Muscle of arm (tissue), 12 donors: Measurements from ENCODE around the gene TFPI. TPM values are rescaled to one million over a fixed set of nuclear protein-coding genes. Genes with fewer than 3 reads are reported as not detected.
A peak's percentile ranks its signal among the peaks of the same experiment; 100 is the strongest.
"Not testable (repeated sequence)": the region's sequence is repeated elsewhere in the genome, so short reads cannot be mapped to it uniquely, and the experiment has no call there.

Source experiments
- DNase-seq: peaks from one replicate; pipeline ENCODE4 v3.0.0-alpha.2; 2013
- polyA plus RNA-seq, 12 donors: library from polyadenylated mRNA; unstranded; fragments of 120-200 nt; gene quantifications; one replicate each; pipeline ENCODE4 v1.2.1, GENCODE V29; 2013; ENCODE audit not compliant: insufficient read length in 12 of 12

TFPI gene
- polyA plus RNA-seq, 12 donors, result 35.9 to 112 (median 54.0) TPM; not detected in 1

- no peak for DNase-seq
Observed at GRCh38 chr2:187566266-187566665, 12.0 kb upstream of the TFPI start.

GRCh38 chr2:187565618-187566017 is 11.4 kb upstream of the TFPI start:
- not testable (repeated sequence) for DNase-seq

GRCh38 chr2:187556493-187556892 is 2.3 kb upstream of the TFPI start:
- DNase-seq, result not testable (repeated sequence)

- no peak for DNase-seq
Observed at GRCh38 chr2:187554704-187555082, 458 bp upstream of the TFPI start.

GRCh38 chr2:187552828-187553681 is 1.2 kb downstream of the TFPI start:
- DNase-seq, result no peak

- no peak for DNase-seq
Observed at GRCh38 chr2:187552381-187552780, 1.9 kb downstream of the TFPI start.

- no peak for DNase-seq
Observed at GRCh38 chr2:187550857-187551256, 3.4 kb downstream of the TFPI start.

GRCh38 chr2:187549951-187550555 is 4.2 kb downstream of the TFPI start:
- no peak for DNase-seq

GRCh38 chr2:187549193-187549592 is 5.0 kb downstream of the TFPI start:
- DNase-seq, result no peak

GRCh38 chr2:187548656-187549055 is 5.6 kb downstream of the TFPI start:
- DNase-seq, result no peak

GRCh38 chr2:187547353-187547979 is 6.8 kb downstream of the TFPI start:
- DNase-seq, result peak; percentile 63

- no peak for DNase-seq
Observed at GRCh38 chr2:187546762-187547333, 7.4 kb downstream of the TFPI start.

GRCh38 chr2:187545238-187545751 is 8.9 kb downstream of the TFPI start:
- DNase-seq, result no peak

GRCh38 chr2:187544371-187545080 is 9.7 kb downstream of the TFPI start:
- no peak for DNase-seq

- DNase-seq, result no peak
Observed at GRCh38 chr2:187543488-187543887, 10.7 kb downstream of the TFPI start.

- DNase-seq, result no peak
Observed at GRCh38 chr2:187542123-187542522, 12.1 kb downstream of the TFPI start.

GRCh38 chr2:187541086-187542085 is 12.8 kb downstream of the TFPI start:
- DNase-seq, result no peak

- DNase-seq, result not testable (repeated sequence)
Observed at GRCh38 chr2:187538222-187538621, 16.0 kb downstream of the TFPI start.

GRCh38 chr2:187535381-187535780 is 18.9 kb downstream of the TFPI start:
- DNase-seq, result not testable (repeated sequence)
